Stimulated activated CD4-positive, alpha-beta T cell treated with anti-CD3 and anti-CD28 coated beads, Interleukin-1b, Interleukin-23, amount 100 ng/mL, for 4 hours (primary cell): ENCODE data around the gene GSTO2.

Experiments
- DNase-seq, 2 donors: peaks; one replicate each; pipeline ENCODE4 v3.0.0-alpha.2; 2020; ENCODE audit warnings: low read depth in 2 of 2

Gene GSTO2

GRCh38 chr10:104308439-104308903 is 39.5 kb downstream of the GSTO2 start:
- no peak for DNase-seq

GRCh38 chr10:104309980-104310978 is 41.3 kb downstream of the GSTO2 start:
- DNase-seq: no peak

- DNase-seq: no peak
These were observed 42.3 kb downstream of the GSTO2 start for GRCh38 chr10:104311184-104311720.

GRCh38 chr10:104314591-104315485 is 45.9 kb downstream of the GSTO2 start:
- DNase-seq: no peak

GRCh38 chr10:104315486-104315921 is 46.5 kb downstream of the GSTO2 start:
- no peak for DNase-seq

GRCh38 chr10:104316321-104317099 is 47.5 kb downstream of the GSTO2 start:
- DNase-seq: no peak

GRCh38 chr10:104317269-104317710 is 48.3 kb downstream of the GSTO2 start:
- no peak for DNase-seq

- DNase-seq: no peak
These were observed 48.8 kb downstream of the GSTO2 start for GRCh38 chr10:104317726-104318299.

- DNase-seq: no peak
These were observed 49.3 kb downstream of the GSTO2 start for GRCh38 chr10:104318326-104318725.

GRCh38 chr10:104318810-104319741 is 50.1 kb downstream of the GSTO2 start:
- no peak for DNase-seq

- DNase-seq: no peak
These were observed 52.2 kb downstream of the GSTO2 start for GRCh38 chr10:104321226-104321625.

GRCh38 chr10:104321725-104322415 is 52.9 kb downstream of the GSTO2 start:
- DNase-seq: no peak

- no peak for DNase-seq
These were observed 53.4 kb downstream of the GSTO2 start for GRCh38 chr10:104322416-104322782.

- no peak for DNase-seq
These were observed 54.1 kb downstream of the GSTO2 start for GRCh38 chr10:104323085-104323484.

GRCh38 chr10:104323760-104324201 is 54.8 kb downstream of the GSTO2 start:
- DNase-seq: no peak

GRCh38 chr10:104324221-104324686 is 55.3 kb downstream of the GSTO2 start:
- no peak for DNase-seq

- no peak for DNase-seq
These were observed 55.9 kb downstream of the GSTO2 start for GRCh38 chr10:104324931-104325330.
